Measurements from ENCODE around the gene RREB1. TPM values are rescaled to one million over a fixed set of nuclear protein-coding genes. Genes with fewer than 3 reads are reported as not detected.

RREB1 gene
- total and polyA plus RNA-seq, 2 of the 4 experiments (the other 2 are of a cell fraction): 8.4 to 14.5 TPM

GRCh38 chr6:7112171-7112570 is 4.4 kb downstream of the RREB1 start:
- no peak overlapping the region for H2AK9ac ChIP-seq (replicated peaks; ENCODE audit: low read depth, low read length, poor library complexity)
- peaks cover 20 to 50% of the 10 kb centered on the region in 2 experiments for H3K79me1 ChIP-seq (ENCODE audit: low read depth in 1 of 2, low read length in 2 of 2)
- H4K91ac ChIP-seq (ENCODE audit: insufficient read depth, low read depth, low read length): no peak overlapping the region
- H3K23ac ChIP-seq (ENCODE audit: low read depth, low read length): 0 out of 2 replicates have a peak overlapping the region, but pooled peaks have one; percentile 1
- H3K27ac ChIP-seq (ENCODE audit: insufficient read depth, low read length): no peak overlapping the region
- peaks cover 73% of the 10 kb centered on the region for H4K20me1 ChIP-seq (ENCODE audit: insufficient read depth, low read length)
- no peak overlapping the region for H4K8ac ChIP-seq (ENCODE audit: low read depth in 2 of 2, low read length in 2 of 2)
- H2BK120ac ChIP-seq (ENCODE audit: low read depth, low read length): no peak overlapping the region
- H2BK20ac ChIP-seq (ENCODE audit: low read depth, low read length): no peak overlapping the region
- no peak overlapping the region for H3K14ac ChIP-seq (replicated peaks; ENCODE audit: low read depth, low read length)
- H3K9me1 ChIP-seq (ENCODE audit: insufficient read depth, low read length): peaks cover 23% of the 10 kb centered on the region
- ATAC-seq (ENCODE audit: low read depth) (no peak), DNase-seq (no peak)
- H3K56ac ChIP-seq (ENCODE audit: extremely low read depth, insufficient read depth, low read length): no peak overlapping the region
- TF ChIP-seq RCOR1 (IDR thresholded peaks at IDR 0.05; ENCODE audit: insufficient replicate concordance, low read length) (no peak), BHLHE40 (IDR thresholded peaks at IDR 0.05; ENCODE audit: low read depth, low read length) (no peak), MAZ (IDR thresholded peaks at IDR 0.05; ENCODE audit: borderline replicate concordance, low read depth, low read length) (no peak), CTCF (conservative IDR thresholded peaks at IDR 0.05; ENCODE audit: low read depth, low read length) (no peak), RAD21 (IDR thresholded peaks at IDR 0.05; ENCODE audit: low read length) (no peak), MAFK (IDR thresholded peaks at IDR 0.05; ENCODE audit: low read depth, low read length) (no peak)
- peaks cover 8% of the 10 kb centered on the region for H3K4me1 ChIP-seq (ENCODE audit: control insufficient read depth, insufficient read depth, low read length)
- BruUV-seq (replicated peaks): no TSS peak
- dilution Hi-C loops (cut with HindIII; ENCODE audit: low sequenced_read_pairs, unreplicated experiment) (no loop called here), in situ Hi-C loops (cut with MboI; ENCODE audit: low sequenced_read_pairs) (no loop called here), intact Hi-C loops (cut with micrococcal nuclease) (no loop called here)
- H3K27me3 ChIP-seq (ENCODE audit: control insufficient read depth, insufficient read depth, low read length): no peaks in the 10 kb centered on the region
- ChIA-PET POLR2A (ENCODE audit: unreplicated experiment) (no interaction called here), CTCF (interaction anchor here (0.5 to 0.8 kb wide), 2 partner anchors 65 to 106 kb away, joined by 3 to 4 read pairs; no protein-coding TSS in a partner anchor)
- no peaks in the 10 kb centered on the region for H3K9me3 ChIP-seq (ENCODE audit: control insufficient read depth, insufficient read depth, low read length)
- H3K9ac ChIP-seq (ENCODE audit: low read depth, low read length): no peak overlapping the region
- H3K36me3 ChIP-seq (ENCODE audit: control insufficient read depth, insufficient read depth, low read length): no peaks in the 10 kb centered on the region
- no peak overlapping the region for H2AK5ac ChIP-seq (ENCODE audit: low read depth, low read length)
- no peak overlapping the region for H3K4ac ChIP-seq (ENCODE audit: low read depth, low read length)
- no peak overlapping the region for H4K5ac ChIP-seq (ENCODE audit: low read depth, low read length)
- no peak overlapping the region for H3K18ac ChIP-seq (ENCODE audit: low read depth, low read length)
- H3K4me2 ChIP-seq (ENCODE audit: low read depth, low read length): no peak overlapping the region; the same call in 1 of the 2 replicates
- no peak overlapping the region for H3K4me3 ChIP-seq (ENCODE audit: insufficient read depth, low read depth, low read length)
- no peak overlapping the region for H2AFZ ChIP-seq (replicated peaks; ENCODE audit: low read length, poor library complexity)
- H2BK15ac ChIP-seq (ENCODE audit: low read depth, low read length): no peak overlapping the region
- no peak overlapping the region for H2BK5ac ChIP-seq (ENCODE audit: low read depth, low read length, poor library complexity, severe bottlenecking)
